ENCODE data around the gene RESP18. TPM values are rescaled to one million over a fixed set of nuclear protein-coding genes. Genes with fewer than 3 reads are reported as not detected.

The RESP18 gene
- polyA plus RNA-seq, 1 of the 3 experiments (the other 2 are of a cell fraction) = not detected

- DNase-seq = no peak
- Histone ChIP-seq H3K36me3 (replicated peaks in 1 of 2; ENCODE audit: control insufficient read depth in 1 of 2, insufficient read depth in 2 of 2, low read length in 1 of 2) (no peaks in the 10 kb centered on the region), H3K9me2 (no peaks in the 10 kb centered on the region), H3K9ac (no peak overlapping the region), H3K4me1 (ENCODE audit: control insufficient read depth in 1 of 2, insufficient read depth in 2 of 2, low read depth in 1 of 2, low read length in 1 of 2) (peaks cover 0 to 7% of the 10 kb centered on the region in 2 experiments; a peak in 1 of 4 replicates), H3K27me3 (ENCODE audit: insufficient read depth) (no peaks in the 10 kb centered on the region), H3K27ac (ENCODE audit: low read depth in 2 of 2, low read length in 1 of 2) (no peak overlapping the region), H4K20me1 (ENCODE audit: insufficient read depth) (no peaks in the 10 kb centered on the region), H3K9me3 (no peaks in the 10 kb centered on the region), H3F3A (replicated peaks; ENCODE audit: insufficient read depth) (no peaks in the 10 kb centered on the region), H2AFZ (ENCODE audit: low read depth) (no peak overlapping the region), H3K4me3 (ENCODE audit: low read depth in 2 of 2, low read length in 1 of 2) (no peak overlapping the region), H3K4me2 (no peak overlapping the region), H3K79me2 (ENCODE audit: insufficient read depth) (no peaks in the 10 kb centered on the region)
- ChIA-PET CTCF (interaction anchor here (0.7 to 6.7 kb wide), 21 partner anchors 10 to 138 kb away, joined by 3 to 72 read pairs (median 6); partner anchors contain the start of genes ABCB6, ANKZF1, ATG9A and CNPPD1), POLR2A (interaction anchor here (1.9 kb wide), 1 partner anchor 121 kb away, joined by 4 read pairs; the partner anchor contains the start of gene CNPPD1)
- WGBS (ENCODE audit: low lambda C conversion rate) = 66% methylated on average over 9 of the region's 14 CpGs
- no peak for TF ChIP-seq RAD21 (IDR thresholded peaks at IDR 0.05; ENCODE audit: low read length)
- no peak for TF ChIP-seq EZH2phosphoT487 (IDR thresholded peaks at IDR 0.05; ENCODE audit: borderline replicate concordance, low read depth)
- no peak for TF ChIP-seq SIN3A (IDR thresholded peaks at IDR 0.05; ENCODE audit: borderline replicate concordance, low read depth, low read length)
- TF ChIP-seq RFX5 (IDR thresholded peaks at IDR 0.05; ENCODE audit: low read length) = no peak
- no peak for TF ChIP-seq RCOR1 (IDR thresholded peaks at IDR 0.05; ENCODE audit: low read length)
- TF ChIP-seq POLR2AphosphoS5 (IDR thresholded peaks at IDR 0.05; ENCODE audit: low read depth, low read length) = no peak
- no peak for TF ChIP-seq ZBTB33 (IDR thresholded peaks at IDR 0.05; ENCODE audit: borderline replicate concordance, low read depth)
- TF ChIP-seq EP300 (IDR thresholded peaks at IDR 0.05; ENCODE audit: borderline replicate concordance in 1 of 2, low read depth in 1 of 2, low read length in 1 of 2) = no peak
- no peak for TF ChIP-seq MAX (IDR thresholded peaks at IDR 0.05; ENCODE audit: low read depth)
- no peak for TF ChIP-seq USF1 (IDR thresholded peaks at IDR 0.05; ENCODE audit: borderline replicate concordance, low read depth)
- no peak for TF ChIP-seq CHD2 (IDR thresholded peaks at IDR 0.05; ENCODE audit: low read length, partially characterized antibody)
- TF ChIP-seq JUND (IDR thresholded peaks at IDR 0.05) = no peak
- TF ChIP-seq FOXJ3 (CRISPR knock-in tag; IDR thresholded peaks at IDR 0.05) = no peak
- no peak for TF ChIP-seq NRF1 (IDR thresholded peaks at IDR 0.05; ENCODE audit: low read depth, low read length)
- TF ChIP-seq YY1 (IDR thresholded peaks at IDR 0.05; ENCODE audit: low read depth) = no peak
- TF ChIP-seq ELF1 (IDR thresholded peaks at IDR 0.05) = no peak
- TF ChIP-seq, protein P1, sequence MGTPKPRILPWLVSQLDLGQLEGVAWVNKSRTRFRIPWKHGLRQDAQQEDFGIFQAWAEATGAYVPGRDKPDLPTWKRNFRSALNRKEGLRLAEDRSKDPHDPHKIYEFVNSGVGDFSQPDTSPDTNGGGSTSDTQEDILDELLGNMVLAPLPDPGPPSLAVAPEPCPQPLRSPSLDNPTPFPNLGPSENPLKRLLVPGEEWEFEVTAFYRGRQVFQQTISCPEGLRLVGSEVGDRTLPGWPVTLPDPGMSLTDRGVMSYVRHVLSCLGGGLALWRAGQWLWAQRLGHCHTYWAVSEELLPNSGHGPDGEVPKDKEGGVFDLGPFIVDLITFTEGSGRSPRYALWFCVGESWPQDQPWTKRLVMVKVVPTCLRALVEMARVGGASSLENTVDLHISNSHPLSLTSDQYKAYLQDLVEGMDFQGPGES (IDR thresholded peaks at IDR 0.05; ENCODE audit: low read depth, low read length) = no peak
- no peak for TF ChIP-seq PBX3 (IDR thresholded peaks at IDR 0.05)
These were observed 34.6 kb downstream of the RESP18 start for GRCh38 chr2:219297766-219298456.

All from SK-N-SH (cell line).